GM10266 (cell line): Measurements from ENCODE around the gene TRHDE.
"Not testable (repeated sequence)": the region's sequence is repeated elsewhere in the genome, so short reads cannot be mapped to it uniquely, and the experiment has no call there.

Experiments used
- DNase-seq: peaks from one replicate; pipeline ENCODE4 v3.0.0; 2012; ENCODE audit errors: extremely low spot score
- CTCF ChIP-seq: IDR thresholded peaks from 2 replicates; pipeline ENCODE4 v1.5.1; 2012; ENCODE audit warnings: mild to moderate bottlenecking, low read depth; ENCODE audit not compliant: control insufficient read depth, insufficient read depth; ENCODE audit errors: missing control alignments

The TRHDE gene

DNA sequence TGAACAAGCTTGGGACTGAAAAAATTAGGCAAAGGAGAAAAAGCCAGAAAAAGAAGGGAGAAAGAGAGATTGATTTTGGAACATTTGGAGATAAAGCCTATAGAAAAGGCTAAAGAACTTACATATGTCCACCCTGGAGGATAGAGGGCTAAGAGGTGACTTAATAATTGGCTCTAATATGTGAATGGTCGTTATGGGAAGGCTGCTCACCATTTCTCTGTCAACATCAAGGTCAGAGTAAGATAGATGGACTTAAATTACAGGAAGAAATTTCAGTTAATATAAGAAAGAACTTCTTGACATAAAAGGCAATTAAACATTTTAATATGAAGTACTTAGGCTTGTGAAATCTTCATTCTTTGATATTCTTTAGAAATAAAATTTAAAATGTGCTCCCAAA is 238.6 kb downstream of the TRHDE start:
- no peak for TF ChIP-seq CTCF
- DNase-seq, result no peak

GRCh38 chr12:72511498-72511897 is 239.3 kb downstream of the TRHDE start:
- no peak for DNase-seq
- TF ChIP-seq CTCF, result no peak

DNA sequence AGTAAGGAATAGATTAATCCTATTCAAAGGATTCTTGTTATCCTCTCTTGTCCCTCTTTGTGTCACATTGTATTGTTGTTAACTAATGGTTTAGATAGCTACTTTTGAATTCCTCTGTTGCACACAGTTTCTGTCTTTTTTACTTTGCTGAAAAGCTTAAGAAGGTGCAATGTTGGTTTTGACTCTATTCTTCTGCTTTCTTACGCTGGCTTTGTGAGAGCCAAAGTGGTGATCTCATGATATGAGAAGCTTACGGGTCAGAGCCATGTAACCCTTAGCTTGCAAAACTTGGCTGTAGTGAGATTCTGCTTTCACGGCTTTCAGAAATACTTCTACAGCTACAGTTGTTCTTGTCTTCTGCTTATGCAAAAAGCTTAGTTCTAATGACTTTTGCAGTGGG is 239.7 kb downstream of the TRHDE start:
- no peak for DNase-seq
- TF ChIP-seq CTCF, result no peak

DNA sequence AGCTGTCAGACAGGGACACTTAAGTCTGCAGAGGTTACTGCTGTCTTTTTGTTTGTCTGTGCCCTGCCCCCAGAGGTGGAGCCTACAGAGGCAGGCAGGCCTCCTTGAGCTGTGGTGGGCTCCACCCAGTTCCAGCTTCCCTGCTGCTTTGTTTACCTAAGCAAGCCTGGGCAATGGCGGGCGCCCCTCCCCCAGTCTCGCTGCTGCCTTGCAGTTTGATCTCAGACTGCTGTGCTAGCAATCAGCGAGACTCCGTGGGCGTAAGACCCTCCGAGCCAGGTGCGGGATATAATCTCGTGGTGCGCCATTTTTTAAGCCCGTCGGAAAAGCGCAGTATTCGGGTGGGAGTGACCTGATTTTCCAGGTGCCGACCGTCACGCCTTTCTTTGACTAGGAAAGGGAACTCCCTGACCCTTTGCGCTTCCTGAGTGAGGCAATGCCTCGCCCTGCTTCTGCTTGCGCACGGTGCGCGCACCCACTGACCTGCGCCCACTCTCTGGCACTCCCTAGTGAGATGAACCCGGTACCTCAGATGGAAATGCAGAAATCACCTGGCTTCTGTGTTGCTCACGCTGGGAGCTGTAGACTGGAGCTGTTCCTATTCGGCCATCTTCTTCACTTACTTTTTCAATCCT is 248.0 kb downstream of the TRHDE start:
- DNase-seq, result not testable (repeated sequence)

DNA sequence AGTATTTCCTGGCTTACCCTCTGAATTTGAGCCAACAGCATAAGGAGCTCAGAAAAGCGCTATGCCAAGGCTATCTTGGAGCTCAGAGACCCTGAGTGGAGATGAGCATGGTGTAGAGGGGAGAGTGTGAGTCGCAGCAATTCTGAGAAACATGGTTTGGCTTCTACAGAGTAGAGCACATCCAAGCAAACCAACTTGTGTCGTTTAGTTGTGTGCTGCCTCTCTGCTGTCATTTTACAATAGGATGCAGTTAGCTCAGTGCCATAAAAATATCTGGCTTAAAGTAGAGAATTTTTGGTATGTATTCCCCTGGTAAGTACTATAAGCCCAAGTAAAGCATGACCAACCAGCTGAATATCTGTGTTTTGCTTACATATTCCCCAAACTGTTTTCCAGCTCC is 249.2 kb downstream of the TRHDE start:
- TF ChIP-seq CTCF, result no peak

GRCh38 chr12:72522411-72522810 is 250.2 kb downstream of the TRHDE start:
- no peak for TF ChIP-seq CTCF
- DNase-seq, result no peak

More for the DNA sequence above, 249.2 kb downstream of the TRHDE start:
- DNase-seq, result no peak

DNA sequence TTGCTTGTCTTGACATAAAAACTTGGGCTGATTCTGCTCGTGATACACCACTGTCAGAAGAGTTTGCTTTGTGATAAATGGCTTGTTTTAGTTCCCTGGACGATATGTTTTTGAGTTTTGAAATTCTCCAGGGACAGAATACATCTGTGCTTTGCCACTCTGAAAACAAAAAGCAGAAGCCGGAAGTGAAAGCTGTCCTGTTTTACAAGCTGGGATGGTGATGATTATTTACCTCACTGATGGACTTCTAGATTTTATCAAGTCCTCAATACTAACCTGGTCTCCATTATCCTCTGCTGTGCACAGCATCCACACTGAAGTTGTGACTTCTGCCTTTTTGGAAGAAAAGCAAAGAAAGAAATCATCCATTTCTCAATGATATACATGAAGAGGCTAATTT is 251.6 kb downstream of the TRHDE start:
- DNase-seq, result no peak
- TF ChIP-seq CTCF, result no peak
